ENCODE data around the gene CELSR1.

CELSR1 gene

GRCh38 chr22:46439576-46440465 is 97.6 kb downstream of the CELSR1 start:
- DNase-seq: no peak

GRCh38 chr22:46439111-46439510 is 98.3 kb downstream of the CELSR1 start:
- DNase-seq: no peak

- no peak for DNase-seq
These were observed 99.6 kb downstream of the CELSR1 start for GRCh38 chr22:46437671-46438440.

GRCh38 chr22:46436595-46437175 is 100.7 kb downstream of the CELSR1 start:
- DNase-seq: no peak

- peak; percentile 40 for DNase-seq
These were observed 104.1 kb downstream of the CELSR1 start for GRCh38 chr22:46433318-46433717.

GRCh38 chr22:46432164-46433068 is 105.0 kb downstream of the CELSR1 start:
- peak; percentile 23 for DNase-seq

GRCh38 chr22:46430961-46431838 is 106.2 kb downstream of the CELSR1 start:
- no peak for DNase-seq

- DNase-seq: no peak
These were observed 108.0 kb downstream of the CELSR1 start for GRCh38 chr22:46429325-46429853.

- no peak for DNase-seq
These were observed 108.7 kb downstream of the CELSR1 start for GRCh38 chr22:46428602-46429324.

- no peak for DNase-seq
These were observed 109.2 kb downstream of the CELSR1 start for GRCh38 chr22:46428171-46428570.

- DNase-seq: no peak
These were observed 112.4 kb downstream of the CELSR1 start for GRCh38 chr22:46425016-46425415.

- DNase-seq: no peak
These were observed 112.9 kb downstream of the CELSR1 start for GRCh38 chr22:46424496-46424895.

- no peak for DNase-seq
These were observed 114.5 kb downstream of the CELSR1 start for GRCh38 chr22:46422896-46423295.

- peak; percentile 28 for DNase-seq
These were observed 116.2 kb downstream of the CELSR1 start for GRCh38 chr22:46421267-46421666.

- no peak for DNase-seq
These were observed 117.5 kb downstream of the CELSR1 start for GRCh38 chr22:46419754-46420571.

- DNase-seq: no peak
These were observed 118.6 kb downstream of the CELSR1 start for GRCh38 chr22:46418827-46419226.

- DNase-seq: no peak
These were observed 119.7 kb downstream of the CELSR1 start for GRCh38 chr22:46417769-46418168.

GRCh38 chr22:46416891-46417580 is 120.4 kb downstream of the CELSR1 start:
- no peak for DNase-seq

GRCh38 chr22:46416520-46416871 is 120.9 kb downstream of the CELSR1 start:
- DNase-seq: no peak
